ENCODE data around the gene COASY. TPM values are rescaled to one million over a fixed set of nuclear protein-coding genes. Genes with fewer than 3 reads are reported as not detected.
A peak's percentile ranks its signal among the peaks of the same experiment; 100 is the strongest.

The COASY gene
- total RNA-seq (10 to 100 TPM; 67.0 to 72.3 TPM), polyA plus RNA-seq (10 to 100 TPM; 48.3 to 67.9 (median 65.5) TPM), total RNA-seq (25.3 to 63.5 (median 46.9) reads per million in 6 experiments)

GRCh38 chr17:42561897-42562387 lies at the start of gene COASY:
TSS of gene COASY (plus strand) at chr17:42562148. CDS start at chr17:42562623, 475 bp downstream.
- Mint-ChIP-seq H3K9me3 (no peaks in the 10 kb centered on the region), H3K4me1 (peaks cover 17 to 43% (median 40%) of the 10 kb centered on the region in 4 donors), H3K27ac (peak within 1 kb of the TSS; percentile 90 to 96 (median 93)), H3K36me3 (peaks cover 0 to 4% (median 4%) of the 10 kb centered on the region in 3 donors), H3K4me3 (peak within 1 kb of the TSS; percentile 86 to 94 (median 90)), H3K27me3 (no peaks in the 10 kb centered on the region)
- DNase-seq, result peak; percentile 78 to 98 (median 88)
- POLR2A ChIA-PET, result interaction anchor here (0.7 to 1.8 kb wide), 2 partner anchors 15 to 35 kb away, joined by 4 to 8 read pairs; no protein-coding TSS in a partner anchor
- peak; percentile 64 to 66 for ATAC-seq

- no peaks in the 10 kb centered on the region for H3K27me3 Mint-ChIP-seq
- no peaks in the 10 kb centered on the region for H3K9me3 Mint-ChIP-seq
- POLR2A ChIA-PET, result no interaction called here
- peak overlapping the region in 2 of 10 donors; percentile 27 to 57 for H3K27ac Mint-ChIP-seq
- ATAC-seq, result no peak
- H3K4me1 Mint-ChIP-seq, result peaks cover 0 to 9% (median 6%) of the 10 kb centered on the region in 4 donors
- no peak overlapping the region for H3K4me3 Mint-ChIP-seq
- DNase-seq, result no peak
- H3K36me3 Mint-ChIP-seq, result peaks cover 0 to 14% (median 8%) of the 10 kb centered on the region in 3 donors
Observed at GRCh38 chr17:42512246-42512645, 49.7 kb upstream of the COASY start.

- no peak overlapping the region for H3K27ac Mint-ChIP-seq
- H3K4me1 Mint-ChIP-seq, result peaks cover 5 to 13% (median 8%) of the 10 kb centered on the region in 4 donors
- DNase-seq (no peak), ATAC-seq (no peak)
- H3K36me3 Mint-ChIP-seq, result peaks cover 0 to 13% (median 6%) of the 10 kb centered on the region in 3 donors
- H3K27me3 Mint-ChIP-seq, result no peaks in the 10 kb centered on the region
- POLR2A ChIA-PET, result no interaction called here
- no peak overlapping the region for H3K4me3 Mint-ChIP-seq
- no peaks in the 10 kb centered on the region for H3K9me3 Mint-ChIP-seq
Observed at GRCh38 chr17:42512733-42513251, 49.2 kb upstream of the COASY start.

- Mint-ChIP-seq H3K36me3 (peaks cover 0 to 6% (median 3%) of the 10 kb centered on the region in 3 donors), H3K4me3 (no peak overlapping the region), H3K27me3 (no peaks in the 10 kb centered on the region), H3K27ac (no peak overlapping the region), H3K4me1 (peaks cover 5 to 16% (median 7%) of the 10 kb centered on the region in 4 donors), H3K9me3 (no peaks in the 10 kb centered on the region)
- ATAC-seq, result no peak
- POLR2A ChIA-PET, result no interaction called here
- DNase-seq, result no peak
Observed at GRCh38 chr17:42513686-42514085, 48.3 kb upstream of the COASY start.

GRCh38 chr17:42514279-42514678 lies 47.7 kb upstream of the COASY start:
- H3K4me1 Mint-ChIP-seq, result peaks cover 0 to 14% (median 5%) of the 10 kb centered on the region in 4 donors
- H3K4me3 Mint-ChIP-seq, result no peak overlapping the region
- no peak for DNase-seq
- H3K36me3 Mint-ChIP-seq, result no peaks in the 10 kb centered on the region
- ATAC-seq, result no peak
- no peaks in the 10 kb centered on the region for H3K27me3 Mint-ChIP-seq
- POLR2A ChIA-PET, result no interaction called here
- H3K9me3 Mint-ChIP-seq, result no peaks in the 10 kb centered on the region
- H3K27ac Mint-ChIP-seq, result no peak overlapping the region

GRCh38 chr17:42514867-42515266 lies 47.1 kb upstream of the COASY start:
- H3K9me3 Mint-ChIP-seq, result no peaks in the 10 kb centered on the region
- H3K27me3 Mint-ChIP-seq, result no peaks in the 10 kb centered on the region
- H3K27ac Mint-ChIP-seq, result peak overlapping the region in 1 of 10 donors; percentile 41
- no peak overlapping the region for H3K4me3 Mint-ChIP-seq
- POLR2A ChIA-PET, result interaction anchor here (0.6 to 0.7 kb wide), 2 partner anchors 16 to 279 kb away, joined by 3 read pairs; no protein-coding TSS in a partner anchor
- no peak for ATAC-seq
- no peak for DNase-seq
- H3K4me1 Mint-ChIP-seq, result peaks cover 0 to 9% (median 5%) of the 10 kb centered on the region in 4 donors
- H3K36me3 Mint-ChIP-seq, result no peaks in the 10 kb centered on the region

GRCh38 chr17:42517516-42517915 lies 44.4 kb upstream of the COASY start:
- POLR2A ChIA-PET, result interaction anchor here (1.1 to 1.2 kb wide), 2 partner anchors 37 to 103 kb away, joined by 3 to 4 read pairs; no protein-coding TSS in a partner anchor
- Mint-ChIP-seq H3K4me3 (no peak overlapping the region), H3K9me3 (no peaks in the 10 kb centered on the region), H3K4me1 (peaks cover 6 to 8% (median 7%) of the 10 kb centered on the region in 4 donors), H3K27me3 (no peaks in the 10 kb centered on the region), H3K36me3 (peaks cover 0 to 1% (median 0%) of the 10 kb centered on the region in 3 donors), H3K27ac (no peak overlapping the region)
- ATAC-seq (peak; percentile 95 to 97), DNase-seq (peak; percentile 67 to 88 (median 79))

- DNase-seq (no peak), ATAC-seq (no peak)
- H3K27me3 Mint-ChIP-seq, result no peaks in the 10 kb centered on the region
- no peaks in the 10 kb centered on the region for H3K9me3 Mint-ChIP-seq
- peaks cover 6 to 8% (median 7%) of the 10 kb centered on the region in 4 donors for H3K4me1 Mint-ChIP-seq
- POLR2A ChIA-PET, result interaction anchor here (1.0 to 1.2 kb wide), 4 partner anchors 29 to 103 kb away, joined by 3 to 5 read pairs (median 4); no protein-coding TSS in a partner anchor
- H3K4me3 Mint-ChIP-seq, result no peak overlapping the region
- H3K36me3 Mint-ChIP-seq, result peaks cover 0 to 6% (median 0%) of the 10 kb centered on the region in 3 donors
- H3K27ac Mint-ChIP-seq, result peak overlapping the region in 1 of 10 donors; percentile 65
Observed at GRCh38 chr17:42518046-42518754, 43.7 kb upstream of the COASY start.

- no peak for ATAC-seq
- Mint-ChIP-seq H3K36me3 (peaks cover 0 to 7% (median 0%) of the 10 kb centered on the region in 3 donors), H3K9me3 (no peaks in the 10 kb centered on the region), H3K27ac (peak overlapping the region in 1 of 10 donors; percentile 65), H3K27me3 (no peaks in the 10 kb centered on the region), H3K4me1 (peaks cover 6 to 8% (median 7%) of the 10 kb centered on the region in 4 donors), H3K4me3 (no peak overlapping the region)
- POLR2A ChIA-PET, result interaction anchor here (0.6 to 1.1 kb wide), 5 partner anchors 29 to 207 kb away, joined by 3 to 5 read pairs (median 3); no protein-coding TSS in a partner anchor
- no peak for DNase-seq
Observed at GRCh38 chr17:42518755-42519545, 43.0 kb upstream of the COASY start.

- DNase-seq (no peak), ATAC-seq (no peak)
- H3K36me3 Mint-ChIP-seq, result peaks cover 0 to 7% (median 0%) of the 10 kb centered on the region in 3 donors
- H3K9me3 Mint-ChIP-seq, result no peaks in the 10 kb centered on the region
- POLR2A ChIA-PET, result interaction anchor here (0.6 to 1.4 kb wide), 7 partner anchors 11 to 208 kb away, joined by 3 to 8 read pairs (median 4); partner anchors contain the start of genes PSMC3IP and STAT3
- no peak overlapping the region for H3K27ac Mint-ChIP-seq
- no peaks in the 10 kb centered on the region for H3K27me3 Mint-ChIP-seq
- H3K4me1 Mint-ChIP-seq, result peaks cover 6 to 8% (median 7%) of the 10 kb centered on the region in 4 donors
- no peak overlapping the region for H3K4me3 Mint-ChIP-seq
Observed at GRCh38 chr17:42519546-42520491, 42.1 kb upstream of the COASY start.

- POLR2A ChIA-PET, result interaction anchor here (1.0 to 1.4 kb wide), 2 partner anchors 57 to 132 kb away, joined by 4 to 8 read pairs; partner anchors contain the start of genes PSMC3IP and STAT3
- Mint-ChIP-seq H3K9me3 (no peaks in the 10 kb centered on the region), H3K36me3 (peaks cover 0 to 7% (median 0%) of the 10 kb centered on the region in 3 donors), H3K27me3 (no peaks in the 10 kb centered on the region), H3K27ac (peak overlapping the region in 1 of 10 donors; percentile 19), H3K4me3 (no peak overlapping the region), H3K4me1 (peaks cover 6 to 8% (median 7%) of the 10 kb centered on the region in 4 donors)
- ATAC-seq (peak in 1 of 2 donors; percentile 46), DNase-seq (peak in 6 of 10 donors; percentile 24 to 46 (median 40))
Observed at GRCh38 chr17:42520540-42520951, 41.4 kb upstream of the COASY start.
